ENCODE measurements around the gene MAP2K3.
"Not testable (repeated sequence)": the region's sequence is repeated elsewhere in the genome, so short reads cannot be mapped to it uniquely, and the experiment has no call there.

The MAP2K3 gene

GRCh38 chr17:21297597-21297996 lies 13.1 kb downstream of the MAP2K3 start:
- no peak for DNase-seq

GRCh38 chr17:21298056-21298982 lies 13.8 kb downstream of the MAP2K3 start:
- DNase-seq: no peak

- no peak for DNase-seq
Observed at GRCh38 chr17:21298983-21299519, 14.5 kb downstream of the MAP2K3 start.

- no peak for DNase-seq
Observed at GRCh38 chr17:21299981-21300600, 15.6 kb downstream of the MAP2K3 start.

- DNase-seq: no peak
Observed at GRCh38 chr17:21300601-21301571, 16.4 kb downstream of the MAP2K3 start.

GRCh38 chr17:21301593-21302550 lies 17.4 kb downstream of the MAP2K3 start:
- no peak for DNase-seq

GRCh38 chr17:21302711-21303425 lies 18.4 kb downstream of the MAP2K3 start:
- DNase-seq: no peak

GRCh38 chr17:21303441-21304065 lies 19.0 kb downstream of the MAP2K3 start:
- DNase-seq: no peak

- DNase-seq: no peak
Observed at GRCh38 chr17:21304091-21304490, 19.6 kb downstream of the MAP2K3 start.

- DNase-seq: not testable (repeated sequence)
Observed at GRCh38 chr17:21304551-21305151, 20.1 kb downstream of the MAP2K3 start.

- not testable (repeated sequence) for DNase-seq
Observed at GRCh38 chr17:21305431-21306180, 21.1 kb downstream of the MAP2K3 start.

- not testable (repeated sequence) for DNase-seq
Observed at GRCh38 chr17:21306611-21307272, 22.2 kb downstream of the MAP2K3 start.

GRCh38 chr17:21307273-21307625 lies 22.7 kb downstream of the MAP2K3 start:
- not testable (repeated sequence) for DNase-seq

GRCh38 chr17:21308931-21309381 lies 24.4 kb downstream of the MAP2K3 start:
- not testable (repeated sequence) for DNase-seq

- DNase-seq: not testable (repeated sequence)
Observed at GRCh38 chr17:21310061-21310765, 25.7 kb downstream of the MAP2K3 start.

- DNase-seq: not testable (repeated sequence)
Observed at GRCh38 chr17:21310766-21311602, 26.5 kb downstream of the MAP2K3 start.

GRCh38 chr17:21313320-21313719 lies 28.8 kb downstream of the MAP2K3 start:
- no peak for DNase-seq
